ENCODE data around the gene CENPC. TPM values are rescaled to one million over a fixed set of nuclear protein-coding genes. Genes with fewer than 3 reads are reported as not detected.

The CENPC gene
- total RNA-seq, 1 experiment from 2014 or later, result 17.7 TPM

- intact Hi-C loops (cut with micrococcal nuclease), result no loop called here
- Mint-ChIP-seq H3K4me3 (ENCODE audit: unreplicated experiment) (no peak overlapping the region), H3K9me3 (ENCODE audit: unreplicated experiment) (no peaks in the 10 kb centered on the region), H3K36me3 (ENCODE audit: insufficient read depth, unreplicated experiment) (peaks cover 4% of the 10 kb centered on the region), H3K4me1 (ENCODE audit: insufficient read depth, unreplicated experiment) (no peaks in the 10 kb centered on the region), H3K27me3 (ENCODE audit: insufficient read depth, unreplicated experiment) (no peaks in the 10 kb centered on the region), H3K27ac (ENCODE audit: low read depth, unreplicated experiment) (no peak overlapping the region)
- BruUV-seq (replicated peaks), result no TSS peak
- TF ChIP-seq, protein P1, sequence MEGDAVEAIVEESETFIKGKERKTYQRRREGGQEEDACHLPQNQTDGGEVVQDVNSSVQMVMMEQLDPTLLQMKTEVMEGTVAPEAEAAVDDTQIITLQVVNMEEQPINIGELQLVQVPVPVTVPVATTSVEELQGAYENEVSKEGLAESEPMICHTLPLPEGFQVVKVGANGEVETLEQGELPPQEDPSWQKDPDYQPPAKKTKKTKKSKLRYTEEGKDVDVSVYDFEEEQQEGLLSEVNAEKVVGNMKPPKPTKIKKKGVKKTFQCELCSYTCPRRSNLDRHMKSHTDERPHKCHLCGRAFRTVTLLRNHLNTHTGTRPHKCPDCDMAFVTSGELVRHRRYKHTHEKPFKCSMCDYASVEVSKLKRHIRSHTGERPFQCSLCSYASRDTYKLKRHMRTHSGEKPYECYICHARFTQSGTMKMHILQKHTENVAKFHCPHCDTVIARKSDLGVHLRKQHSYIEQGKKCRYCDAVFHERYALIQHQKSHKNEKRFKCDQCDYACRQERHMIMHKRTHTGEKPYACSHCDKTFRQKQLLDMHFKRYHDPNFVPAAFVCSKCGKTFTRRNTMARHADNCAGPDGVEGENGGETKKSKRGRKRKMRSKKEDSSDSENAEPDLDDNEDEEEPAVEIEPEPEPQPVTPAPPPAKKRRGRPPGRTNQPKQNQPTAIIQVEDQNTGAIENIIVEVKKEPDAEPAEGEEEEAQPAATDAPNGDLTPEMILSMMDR (IDR thresholded peaks at IDR 0.05; ENCODE audit: unreplicated experiment), result no peak
- ChIA-PET CTCF (interaction anchor here (0.6 kb wide), 1 partner anchor 18 kb away, joined by 3 read pairs; no protein-coding TSS in a partner anchor), POLR2A (no interaction called here)
- DNase-seq (ENCODE audit: unreplicated experiment), result no peak
These were observed 26.7 kb upstream of the CENPC start for GRCh38 chr4:67571975-67572374.

DNA sequence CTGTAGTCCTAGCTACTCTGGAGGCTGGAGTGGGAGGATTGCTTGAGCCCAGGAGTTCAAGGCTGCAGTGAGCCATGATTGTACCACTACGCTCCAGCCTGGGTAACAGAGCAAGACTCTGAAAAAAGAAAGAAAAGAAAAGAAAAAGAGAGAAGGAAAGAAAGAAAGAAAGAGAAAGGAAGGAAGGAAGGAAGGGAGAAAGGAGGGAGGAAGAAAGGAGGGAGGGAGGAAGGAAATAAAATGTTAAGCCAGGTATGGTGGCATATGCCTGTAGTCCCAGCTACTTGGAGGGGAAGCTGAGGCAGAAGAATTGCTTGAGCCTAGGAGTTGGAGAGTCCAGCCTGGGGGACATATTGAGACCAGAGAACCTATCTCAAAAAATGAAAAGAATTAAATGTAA is 25.2 kb upstream of the CENPC start:
- Mint-ChIP-seq H3K27me3 (ENCODE audit: insufficient read depth, unreplicated experiment) (no peaks in the 10 kb centered on the region), H3K36me3 (ENCODE audit: insufficient read depth, unreplicated experiment) (peaks cover 4% of the 10 kb centered on the region), H3K9me3 (ENCODE audit: unreplicated experiment) (no peaks in the 10 kb centered on the region), H3K4me1 (ENCODE audit: insufficient read depth, unreplicated experiment) (no peaks in the 10 kb centered on the region), H3K27ac (ENCODE audit: low read depth, unreplicated experiment) (no peak overlapping the region), H3K4me3 (ENCODE audit: unreplicated experiment) (no peak overlapping the region)
- BruUV-seq (replicated peaks), result no TSS peak
- TF ChIP-seq, protein P1 (IDR thresholded peaks at IDR 0.05; ENCODE audit: unreplicated experiment), result no peak
- intact Hi-C loops (cut with micrococcal nuclease), result no loop called here
- ChIA-PET POLR2A (no interaction called here), CTCF (no interaction called here)
- DNase-seq (ENCODE audit: unreplicated experiment), result no peak

- Mint-ChIP-seq H3K4me3 (ENCODE audit: unreplicated experiment) (no peak overlapping the region), H3K36me3 (ENCODE audit: insufficient read depth, unreplicated experiment) (peaks cover 4% of the 10 kb centered on the region), H3K9me3 (ENCODE audit: unreplicated experiment) (no peaks in the 10 kb centered on the region), H3K4me1 (ENCODE audit: insufficient read depth, unreplicated experiment) (no peaks in the 10 kb centered on the region), H3K27me3 (ENCODE audit: insufficient read depth, unreplicated experiment) (no peaks in the 10 kb centered on the region), H3K27ac (ENCODE audit: low read depth, unreplicated experiment) (no peak overlapping the region)
- CTCF ChIA-PET, result interaction anchor here (0.6 kb wide), 1 partner anchor 115 kb away, joined by 3 read pairs; no protein-coding TSS in a partner anchor
- intact Hi-C loops (cut with micrococcal nuclease), result no loop called here
- POLR2A ChIA-PET, result interaction anchor here (1.5 kb wide), 1 partner anchor 22 kb away, joined by 5 read pairs; no protein-coding TSS in a partner anchor
- peak; percentile 79 for DNase-seq (ENCODE audit: unreplicated experiment)
- TF ChIP-seq, protein P1 (IDR thresholded peaks at IDR 0.05; ENCODE audit: unreplicated experiment), result no peak
- BruUV-seq (replicated peaks), result no TSS peak
These were observed 23.5 kb upstream of the CENPC start for GRCh38 chr4:67568820-67569219.

DNA sequence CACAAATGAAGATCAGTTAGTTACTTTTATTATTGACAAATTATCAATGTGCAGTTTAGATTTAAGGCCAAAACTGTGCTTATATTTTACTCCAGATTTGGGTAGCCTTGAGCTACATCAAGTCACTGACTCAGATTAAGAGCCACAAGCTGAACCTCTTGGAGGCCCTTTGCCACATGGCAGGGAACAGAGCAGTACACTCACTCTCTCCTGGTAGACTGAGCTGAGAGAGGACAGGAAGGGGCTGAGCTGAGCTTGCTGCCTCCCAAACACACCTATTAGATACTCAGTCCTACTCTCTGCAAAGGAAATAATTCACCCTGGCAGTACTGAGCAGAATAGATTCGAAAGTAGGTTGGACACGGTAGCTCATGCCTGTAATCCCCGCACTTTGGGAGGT is 21.0 kb upstream of the CENPC start:
- Mint-ChIP-seq H3K27ac (ENCODE audit: low read depth, unreplicated experiment) (no peak overlapping the region), H3K4me3 (ENCODE audit: unreplicated experiment) (no peak overlapping the region), H3K4me1 (ENCODE audit: insufficient read depth, unreplicated experiment) (no peaks in the 10 kb centered on the region), H3K27me3 (ENCODE audit: insufficient read depth, unreplicated experiment) (no peaks in the 10 kb centered on the region), H3K9me3 (ENCODE audit: unreplicated experiment) (no peaks in the 10 kb centered on the region), H3K36me3 (ENCODE audit: insufficient read depth, unreplicated experiment) (peaks cover 4% of the 10 kb centered on the region)
- TF ChIP-seq, protein P1 (IDR thresholded peaks at IDR 0.05; ENCODE audit: unreplicated experiment), result no peak
- intact Hi-C loops (cut with micrococcal nuclease), result no loop called here
- BruUV-seq (replicated peaks), result no TSS peak
- ChIA-PET POLR2A (no interaction called here), CTCF (interaction anchor here (1.0 kb wide), 2 partner anchors 10 to 20 kb away, joined by 3 to 7 read pairs; no protein-coding TSS in a partner anchor)
- no peak for DNase-seq (ENCODE audit: unreplicated experiment)
